DMS53 treated with DMSO at 0.1 percent for 48 hours (cell line): ENCODE data around the gene FLT4.

Source experiments
- DNase-seq: peaks from one replicate; lab custom pipeline; 2025; ENCODE audit not compliant: unreplicated experiment; lab: John Stamatoyannopoulos, UW

FLT4 gene

DNA sequence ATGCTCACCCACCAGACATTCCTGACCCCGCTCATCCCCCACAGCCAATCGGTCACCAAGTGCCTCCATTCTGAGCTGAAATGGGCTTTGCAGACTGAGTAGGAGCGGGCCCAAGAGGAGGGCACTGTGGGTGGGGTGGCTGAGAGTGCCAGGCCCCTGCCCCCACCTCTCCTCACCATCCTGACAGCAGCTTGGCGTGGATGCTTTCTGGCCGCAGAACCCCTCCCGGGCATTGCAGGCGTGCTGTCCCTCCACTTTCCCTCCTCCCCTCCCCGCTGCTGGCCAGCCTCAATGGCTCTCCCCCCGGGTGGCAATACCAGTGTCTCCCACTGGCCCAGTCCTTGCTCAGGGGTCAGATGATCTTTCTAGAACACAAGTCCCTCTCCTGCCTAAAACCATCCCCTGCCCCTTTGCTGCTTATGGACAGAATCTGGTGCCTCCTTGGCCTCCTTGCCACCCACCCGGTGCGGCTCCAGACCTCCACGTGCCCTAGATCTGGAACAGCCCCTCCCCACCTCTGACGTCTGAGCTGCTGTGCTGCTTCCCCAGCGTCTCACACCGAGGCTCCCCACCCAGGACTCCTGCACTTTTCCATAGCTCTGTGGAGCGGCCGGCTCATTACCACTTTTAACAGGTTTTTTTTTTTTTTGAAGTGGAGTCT, 6.1 kb downstream of the FLT4 start:
- DNase-seq: no peak

DNA sequence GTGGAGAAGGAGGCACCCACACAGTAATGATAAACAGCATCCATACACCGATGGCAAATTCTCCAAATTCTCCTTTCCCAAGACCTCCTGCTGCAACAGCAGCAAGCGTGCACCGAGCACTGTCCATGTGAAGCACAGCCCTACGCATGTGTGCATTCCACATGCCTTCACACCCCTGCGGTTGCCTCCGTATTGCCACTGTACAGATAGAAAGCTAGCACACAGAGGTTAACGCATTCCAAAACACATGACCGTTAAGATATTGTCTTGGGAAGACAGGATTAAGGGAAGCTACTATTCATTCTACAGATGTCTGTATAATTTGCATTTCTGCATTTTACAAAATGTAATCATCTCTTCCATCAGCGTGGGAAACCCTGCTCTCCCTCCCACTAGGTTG, 6.6 kb downstream of the FLT4 start:
- DNase-seq: no peak

DNA sequence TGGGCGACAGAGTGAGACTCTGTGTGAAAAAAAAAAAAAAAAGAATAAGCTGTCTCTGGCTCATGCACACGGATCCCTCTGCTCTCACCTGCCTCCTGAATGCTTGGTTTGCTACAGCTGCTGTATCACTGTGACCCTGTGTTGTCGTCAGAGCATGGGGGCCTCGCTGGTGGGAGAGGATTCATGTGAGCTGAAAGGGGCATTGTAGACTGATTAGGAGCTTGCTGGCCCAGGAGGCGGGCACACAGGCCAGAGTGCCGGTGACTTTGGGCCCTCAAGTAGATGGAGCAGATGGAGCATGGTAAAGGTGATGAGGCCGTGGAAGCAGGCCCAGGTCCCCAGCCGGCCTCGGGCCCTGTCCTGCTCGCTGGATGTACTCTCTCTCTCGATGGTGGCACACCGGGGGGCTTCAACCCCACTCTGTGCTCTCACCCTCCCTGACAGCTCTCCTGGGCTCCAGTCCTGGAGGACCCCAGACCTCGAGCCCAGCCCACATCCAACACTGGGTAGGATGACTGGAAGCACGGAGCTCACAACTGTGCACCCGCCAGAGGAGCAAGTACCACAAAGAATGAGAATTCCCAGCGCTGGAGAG, 7.1 kb downstream of the FLT4 start:
- no peak for DNase-seq

DNA sequence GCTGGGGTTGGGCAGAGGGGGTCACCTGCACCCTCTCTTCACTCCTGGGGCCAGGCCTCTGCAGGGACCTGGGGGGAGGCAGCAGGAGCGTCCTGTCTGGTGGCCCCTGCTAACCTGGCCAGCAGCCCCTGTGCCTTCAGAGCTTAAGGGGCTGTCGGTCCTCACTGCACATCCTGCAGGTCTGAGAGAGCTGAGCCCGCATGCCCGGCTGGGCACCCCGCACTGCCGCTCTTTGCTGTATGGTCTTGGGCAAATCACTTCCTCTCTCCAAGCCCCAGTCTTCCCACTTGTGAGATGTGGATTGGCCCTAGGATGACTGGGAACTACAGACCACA, 7.9 kb downstream of the FLT4 start:
- DNase-seq: no peak

DNA sequence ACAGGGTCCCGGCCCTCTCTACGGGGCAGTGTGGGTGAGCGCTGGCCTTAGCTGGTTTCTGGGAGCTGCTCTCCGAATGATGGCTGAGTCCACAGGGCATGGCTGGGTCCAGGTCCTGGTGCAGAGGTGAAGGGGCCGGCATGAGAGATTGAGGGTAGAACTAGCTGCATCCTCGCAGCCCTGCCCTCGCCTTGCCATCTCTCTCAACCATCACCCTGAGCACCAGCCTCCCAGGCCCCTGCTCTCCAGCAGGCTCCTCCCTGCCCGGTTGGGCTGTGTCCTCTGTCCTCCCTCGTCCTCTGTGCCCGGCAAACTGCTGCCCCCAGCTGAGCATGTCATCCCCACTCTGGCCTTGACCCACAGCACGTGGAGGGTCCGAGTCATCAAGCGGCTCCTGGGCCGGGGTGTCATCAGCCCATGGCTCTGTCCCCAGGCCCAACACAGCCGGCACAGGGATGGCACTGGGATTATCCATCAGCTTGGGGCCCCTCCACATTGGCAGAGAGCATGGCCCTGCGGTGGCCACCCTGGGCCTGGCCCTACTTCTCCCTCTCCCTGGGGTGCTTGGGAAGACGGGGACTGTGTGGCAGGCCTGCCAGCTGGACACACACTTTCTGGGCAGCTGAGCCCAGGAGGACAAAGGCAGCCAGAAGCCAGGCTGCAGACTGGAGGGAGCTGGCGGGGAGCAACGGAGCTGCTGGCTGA, 8.4 kb downstream of the FLT4 start:
- no peak for DNase-seq

DNA sequence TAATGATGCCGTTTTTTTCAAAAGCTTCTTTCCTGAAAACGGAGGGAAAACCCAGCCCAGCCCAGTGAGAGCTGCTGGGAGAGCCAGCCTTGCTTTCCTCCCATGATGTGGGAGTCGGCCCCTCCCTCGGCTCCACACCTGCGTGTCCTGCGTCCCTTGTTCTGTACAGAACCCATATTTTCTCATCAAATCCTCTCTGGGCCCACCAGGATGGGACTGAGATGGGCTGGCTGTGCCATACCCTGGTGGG, 8.9 kb downstream of the FLT4 start:
- DNase-seq: no peak

DNA sequence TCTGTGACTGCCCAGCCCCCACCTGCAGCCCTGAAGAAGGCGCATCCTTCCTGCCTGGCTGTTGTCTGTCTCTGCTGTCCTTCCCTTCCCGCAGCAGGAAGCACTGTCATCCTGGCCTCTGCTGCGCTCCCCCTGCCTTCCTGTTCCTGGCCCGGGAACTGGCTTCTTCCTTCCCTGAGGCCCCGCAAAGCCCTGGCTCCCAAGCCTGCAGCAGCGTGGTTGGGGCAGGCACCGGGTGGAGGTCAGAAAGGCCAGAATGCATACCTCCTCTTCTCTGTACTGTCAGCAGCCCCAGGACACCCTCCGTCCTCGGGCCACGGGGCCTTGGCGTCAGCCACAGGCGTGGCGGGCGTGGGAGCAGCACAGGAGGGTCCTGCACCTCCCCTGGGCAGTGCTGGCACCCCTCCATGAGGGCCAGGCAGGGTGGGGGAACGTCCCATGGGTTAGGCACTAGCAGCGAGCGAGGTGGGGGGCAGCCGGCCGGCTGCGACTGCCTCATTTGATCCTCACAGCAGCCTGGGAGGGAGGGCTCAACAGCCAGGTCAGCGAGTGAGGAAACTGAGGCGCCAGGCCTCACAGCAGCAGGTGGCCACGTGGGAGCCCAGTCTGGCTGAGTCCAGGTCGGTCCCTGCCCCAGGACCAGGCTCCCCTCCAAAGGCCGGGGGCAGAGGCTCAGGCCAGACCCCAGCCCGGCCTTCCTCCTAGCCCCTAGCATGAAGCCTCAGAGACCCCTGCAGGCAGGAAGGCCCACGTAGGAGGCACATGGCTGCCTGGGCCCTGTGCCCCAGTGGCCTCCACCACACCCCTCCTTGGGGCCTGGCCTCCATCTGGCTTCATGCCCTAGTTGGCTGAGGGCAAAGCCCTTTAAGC, 9.4 kb downstream of the FLT4 start:
- no peak for DNase-seq

DNA sequence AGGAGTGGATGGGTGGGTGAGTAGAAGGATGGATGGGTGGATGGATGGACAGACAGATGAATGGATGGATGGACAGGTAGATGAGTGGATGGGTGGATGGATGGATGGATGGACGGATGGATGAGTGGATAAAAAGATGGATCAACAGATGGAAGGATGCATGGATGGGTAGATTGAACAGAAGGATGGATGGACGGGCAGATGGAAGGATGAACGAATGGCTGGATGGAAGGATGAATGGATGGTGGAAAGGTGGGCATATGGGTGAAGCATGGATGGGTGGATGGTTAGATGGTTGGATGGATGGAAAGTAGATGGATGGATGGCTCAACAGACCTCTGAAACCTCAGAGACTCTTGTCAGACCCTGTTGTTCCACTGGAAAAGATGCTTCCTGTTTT, 10.1 kb downstream of the FLT4 start:
- DNase-seq: no peak

DNA sequence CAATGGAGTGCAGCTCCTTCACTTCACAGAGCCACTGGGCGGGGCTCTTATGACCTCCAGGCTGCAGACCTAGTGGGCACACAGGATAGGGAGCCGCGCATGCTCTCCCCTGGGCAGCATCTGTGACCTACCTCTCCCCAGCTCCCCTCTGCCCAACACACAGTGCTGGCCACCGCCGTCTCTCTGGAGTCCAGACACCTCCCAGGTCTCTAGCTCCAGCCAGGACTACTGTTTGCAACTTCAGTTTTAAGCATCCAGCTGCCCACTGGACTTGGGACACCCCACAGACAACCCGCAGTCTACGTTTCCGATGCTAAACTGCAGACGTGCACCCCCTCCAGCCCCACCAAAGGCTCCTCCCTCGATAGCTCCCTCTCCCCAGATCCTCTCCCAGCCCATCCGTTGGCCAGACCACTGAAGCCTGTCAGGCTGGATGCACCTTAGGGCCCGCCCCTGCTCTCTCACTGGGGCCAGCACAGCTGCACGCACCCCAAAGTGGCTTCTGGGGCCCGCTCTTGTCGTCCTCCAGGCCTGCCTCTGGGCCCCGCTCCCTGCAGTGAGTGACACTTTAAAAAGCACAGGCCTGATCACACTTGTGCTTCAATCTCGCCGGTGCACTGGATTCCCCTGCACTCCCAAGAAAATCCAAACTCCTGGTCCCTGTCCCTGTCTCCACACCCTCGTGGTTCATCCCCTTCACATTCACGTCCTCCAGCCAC, 11.3 kb downstream of the FLT4 start:
- DNase-seq: no peak

DNA sequence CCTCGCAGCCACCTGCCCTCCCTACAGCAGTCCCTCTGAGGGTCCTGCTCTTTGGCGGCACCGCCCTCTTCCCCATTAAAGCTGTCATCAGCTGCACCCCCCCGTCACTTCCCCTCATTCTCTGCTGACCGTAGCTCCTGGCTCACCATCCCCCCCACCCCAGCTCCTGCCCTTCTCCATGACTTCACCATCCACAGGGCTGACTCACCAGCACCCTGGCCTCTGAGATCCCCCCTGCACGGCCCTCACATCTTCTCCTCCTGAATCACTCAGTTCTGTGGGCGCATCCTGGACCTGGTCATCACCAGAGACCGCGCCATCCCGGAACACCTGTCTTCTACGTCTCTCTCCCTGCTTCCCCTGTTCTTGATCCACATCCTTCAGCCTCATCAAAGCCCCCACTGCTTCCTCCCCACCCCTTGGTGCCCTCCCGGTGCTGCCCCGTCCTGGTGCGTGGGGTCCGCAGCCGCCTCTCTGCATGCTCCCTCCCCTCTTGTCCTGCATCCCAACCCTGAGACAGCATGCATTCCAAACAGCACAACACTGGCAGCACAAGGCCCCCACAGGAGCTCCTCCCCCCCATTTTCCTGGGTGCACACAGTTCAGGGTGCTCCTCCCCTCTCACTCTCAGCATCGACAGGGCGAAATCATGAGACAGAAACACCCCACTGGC, 12.9 kb downstream of the FLT4 start:
- no peak for DNase-seq

DNA sequence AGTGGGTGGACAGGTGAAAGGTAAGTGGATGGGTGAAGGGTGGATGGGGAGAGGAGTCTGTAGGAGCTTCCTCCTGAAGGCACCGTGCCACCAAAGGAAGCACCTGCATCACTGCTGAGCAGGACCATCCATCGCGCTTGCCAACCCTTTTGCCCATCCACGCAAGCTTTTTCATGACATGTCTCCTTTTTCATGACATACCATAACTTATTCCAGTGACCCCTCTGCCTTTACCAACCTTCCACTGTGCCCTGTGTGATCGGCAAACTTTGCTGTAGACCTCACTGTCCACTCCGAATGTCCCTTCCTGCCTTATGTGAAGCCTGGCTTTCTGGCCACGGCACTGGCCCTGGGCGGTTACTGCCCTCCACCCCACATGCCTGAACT, 13.4 kb downstream of the FLT4 start:
- no peak for DNase-seq

DNA sequence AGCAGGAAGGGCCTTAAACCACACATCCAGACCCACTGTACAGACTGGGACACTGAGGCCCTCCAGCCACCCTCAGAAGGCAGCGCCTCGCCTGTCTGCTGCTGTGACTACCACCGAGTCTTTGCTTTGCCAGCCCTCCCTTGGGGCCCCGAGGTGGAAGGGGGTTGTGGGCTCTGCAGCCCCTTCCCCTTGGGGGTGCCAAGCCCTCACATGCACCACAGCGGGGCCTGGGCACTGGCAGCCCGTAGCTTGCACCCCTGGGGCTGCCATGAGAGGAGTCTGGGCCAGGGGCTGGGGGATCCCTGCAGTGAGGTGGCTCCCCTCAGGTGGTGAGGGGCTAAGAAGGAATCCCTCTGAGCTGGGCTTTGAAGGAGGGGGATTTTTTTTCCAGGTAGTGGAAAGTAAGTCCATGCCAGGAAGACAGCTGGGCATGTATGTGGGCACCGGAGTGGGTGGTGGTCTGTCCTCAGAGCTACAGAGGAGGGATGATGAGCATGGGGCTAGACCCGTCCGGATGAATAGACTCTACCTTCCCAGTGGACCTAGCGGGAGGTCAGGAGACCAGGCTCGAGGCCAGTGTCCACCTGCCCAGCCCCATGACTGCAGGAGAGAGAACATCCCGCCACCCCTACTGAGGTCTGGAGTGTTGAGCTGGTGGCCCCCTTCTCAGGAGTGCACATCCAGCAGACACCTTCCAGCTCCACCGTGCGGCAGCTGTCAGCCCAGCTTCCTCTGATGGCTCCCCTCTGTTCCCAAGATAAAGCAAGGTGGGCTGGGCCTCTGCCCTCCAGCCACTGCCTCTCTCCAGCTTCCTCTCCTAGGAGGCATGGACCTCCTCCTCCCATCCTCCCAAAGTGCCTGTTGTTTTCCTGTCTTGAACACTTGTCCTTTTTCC, 15.9 kb downstream of the FLT4 start:
- no peak for DNase-seq

DNA sequence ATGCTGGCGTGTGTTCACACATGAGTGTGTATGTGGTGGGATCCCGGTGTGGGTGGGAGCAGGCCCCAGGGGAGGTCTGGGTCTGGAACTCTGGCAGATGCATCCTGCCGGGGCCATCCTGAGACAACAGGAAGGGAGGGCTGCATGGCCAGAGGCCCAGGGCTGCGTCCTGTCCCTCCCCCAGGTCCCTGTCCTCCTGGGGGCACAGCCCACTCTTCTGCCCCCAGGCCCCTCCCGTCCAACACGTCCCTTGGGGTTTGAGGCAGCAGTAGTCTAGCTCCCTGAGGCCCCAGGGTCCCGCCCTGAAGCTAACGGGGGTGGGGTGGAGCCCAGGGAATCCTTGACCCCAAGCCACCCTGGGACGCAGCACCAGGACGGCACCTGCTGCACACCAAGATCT, 16.6 kb downstream of the FLT4 start:
- no peak for DNase-seq

DNA sequence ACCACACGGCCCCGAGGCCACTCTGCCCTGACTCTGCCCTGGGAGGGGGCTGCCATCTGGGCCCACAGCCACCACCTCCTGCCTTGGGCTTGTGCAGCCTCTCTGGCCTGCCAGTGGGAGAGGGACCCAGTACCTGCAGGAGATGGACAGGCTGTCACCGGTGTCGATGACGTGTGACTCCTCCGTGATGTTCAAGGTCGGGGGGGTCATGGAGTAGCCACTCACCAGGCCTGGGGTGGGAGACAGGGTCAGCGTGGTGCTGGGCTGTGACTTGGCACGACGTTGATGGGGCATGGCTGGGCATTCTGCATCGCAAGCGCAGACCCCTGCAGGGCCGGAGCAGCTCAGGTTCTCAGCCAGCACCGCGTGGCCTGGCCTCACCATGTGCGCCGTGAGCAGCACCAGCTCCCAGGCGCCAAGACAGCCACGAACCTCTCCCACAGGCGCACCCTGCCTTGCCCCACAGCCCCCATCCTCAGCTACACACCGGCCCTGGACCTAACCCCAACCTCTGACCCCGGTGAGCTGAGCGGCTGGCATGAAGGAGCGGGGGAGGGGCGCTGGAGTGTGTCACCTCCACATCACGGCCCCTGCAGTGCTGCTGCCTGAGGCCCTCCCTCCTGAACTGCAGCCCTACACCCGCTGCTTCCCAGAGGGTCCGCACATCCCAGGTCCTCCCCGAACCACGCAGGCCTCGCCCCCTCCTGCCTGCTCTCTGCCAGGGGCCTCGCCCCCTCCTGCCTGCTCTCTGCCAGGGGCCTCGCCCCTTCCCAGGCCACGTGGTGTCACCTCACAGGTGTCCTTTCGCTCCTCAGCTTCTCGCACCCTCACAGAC, 17.6 kb downstream of the FLT4 start:
- DNase-seq: peak; percentile 25

DNA sequence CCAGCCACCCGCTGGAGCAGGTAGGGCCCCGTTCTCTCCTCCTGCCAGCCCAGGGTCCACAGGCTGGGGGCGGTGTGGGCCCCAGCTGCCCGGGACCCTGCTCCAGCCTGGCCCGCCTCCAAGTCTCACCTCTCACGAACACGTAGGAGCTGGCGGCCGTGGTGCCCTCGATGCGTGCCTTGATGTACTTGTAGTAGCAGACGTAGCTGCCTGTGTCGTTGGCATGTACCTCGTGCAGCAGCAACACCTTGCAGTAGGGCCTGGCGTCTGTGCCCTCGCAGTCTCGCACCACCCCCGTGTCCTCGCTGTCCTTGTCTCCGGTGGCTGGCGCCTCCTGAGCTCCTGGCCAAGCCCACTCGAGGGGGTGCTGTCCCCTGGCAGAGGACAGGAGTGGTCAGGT, 19.0 kb downstream of the FLT4 start:
- no peak for DNase-seq

DNA sequence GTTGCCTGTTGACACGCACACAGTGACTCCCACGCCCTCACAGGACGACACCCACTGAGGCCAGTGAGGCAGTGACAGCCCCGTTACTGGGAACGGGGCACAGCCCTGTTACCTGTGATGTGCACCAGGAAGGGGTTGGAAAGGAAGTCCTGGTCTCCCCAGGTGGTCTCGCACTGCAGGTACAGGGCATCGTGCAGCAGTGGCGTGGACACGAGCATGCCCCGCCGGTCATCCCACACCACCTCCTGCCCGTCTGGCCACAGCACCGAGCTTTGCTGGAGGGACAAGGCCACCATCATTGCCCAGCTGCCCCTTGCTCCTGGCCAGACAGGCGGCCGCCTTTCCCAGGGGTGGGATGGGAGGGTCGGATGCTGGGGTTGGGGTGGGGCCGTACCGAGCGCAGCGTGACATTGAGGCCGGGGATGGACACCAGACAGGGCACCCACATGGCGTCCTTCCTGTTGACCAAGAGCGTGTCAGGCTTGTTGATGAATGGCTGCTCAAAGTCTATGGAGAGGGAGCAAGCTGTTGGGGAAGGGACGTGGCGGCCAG, 19.5 kb downstream of the FLT4 start:
- DNase-seq: no peak

DNA sequence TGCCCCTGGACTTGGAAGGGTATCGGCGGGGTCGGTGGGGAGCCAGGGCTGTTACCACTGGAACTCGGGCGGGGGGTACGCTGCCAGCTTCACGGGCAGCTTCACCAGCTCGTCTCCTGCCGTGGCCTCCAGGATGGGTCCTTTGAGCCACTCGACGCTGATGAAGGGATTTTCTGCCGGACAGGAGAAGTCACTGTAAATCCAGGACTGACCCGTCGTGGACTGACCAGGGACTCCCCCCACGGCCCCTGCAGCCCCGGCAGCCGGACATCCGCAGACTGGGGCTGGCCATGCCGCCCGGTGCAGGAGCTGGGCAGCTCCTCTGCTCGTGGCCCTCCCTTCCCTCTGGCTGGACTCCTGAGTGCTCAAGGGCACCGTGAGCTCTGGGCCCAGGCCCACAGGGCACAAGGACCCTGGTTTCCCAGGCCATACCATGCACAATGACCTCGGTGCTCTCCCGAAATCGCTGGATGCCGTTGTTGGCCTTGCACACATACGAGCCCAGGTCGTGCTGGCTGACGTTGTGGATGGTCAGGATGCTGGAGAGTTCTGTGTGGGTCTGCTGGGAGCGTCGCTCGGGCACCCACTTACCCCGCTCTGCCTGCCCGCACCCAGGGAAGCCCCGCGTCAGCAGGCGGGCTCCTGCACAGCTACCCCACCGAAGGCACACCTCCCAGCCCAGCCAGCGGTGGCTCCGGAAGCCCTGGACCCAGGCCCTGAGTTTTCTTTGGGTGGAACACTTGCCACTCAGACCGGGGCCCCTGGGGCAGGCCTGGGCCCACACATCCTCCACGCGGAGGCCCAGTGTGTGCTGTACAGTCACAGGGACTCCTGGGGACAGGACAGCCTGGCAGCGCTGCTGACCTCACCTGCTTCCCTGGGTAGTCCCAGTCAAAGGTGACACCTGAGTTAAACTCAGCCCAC, 20.3 kb downstream of the FLT4 start:
- no peak for DNase-seq

DNA sequence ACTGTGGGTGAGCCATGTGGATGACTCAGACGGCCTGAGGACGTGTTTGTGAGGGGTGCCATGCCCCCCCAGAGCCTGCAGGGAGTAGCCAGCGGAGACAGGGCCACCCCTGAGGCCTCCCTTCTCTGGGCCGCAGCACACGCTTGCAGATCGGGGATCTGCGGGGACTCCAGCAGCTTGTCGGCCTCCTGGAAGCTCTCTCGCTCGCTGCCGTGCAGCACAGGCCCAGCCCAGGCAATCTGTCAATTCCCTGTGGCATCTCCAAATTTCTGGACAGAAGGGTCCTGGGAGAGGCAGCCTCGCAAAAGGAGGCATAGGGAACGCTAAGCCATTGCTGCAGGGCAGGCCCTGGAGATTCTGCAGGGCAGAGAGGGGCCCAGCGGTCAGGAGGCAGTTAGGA, 21.2 kb downstream of the FLT4 start:
- DNase-seq: no peak
